Left cardiac atrium (tissue), 4 donors: ENCODE data around the gene PPM1M. TPM values are rescaled to one million over a fixed set of nuclear protein-coding genes. Genes with fewer than 3 reads are reported as not detected.

Source experiments
- ATAC-seq, 2 donors: fragments of 200-7000 bp; cut with Tn5 transposase; one replicate each; pipeline ENCODE4 v1.9.1; 2020; ENCODE audit warnings: mild to moderate bottlenecking in 2 of 2, moderate library complexity in 2 of 2
- DNase-seq: peaks from one replicate; pipeline ENCODE4 v3.0.0-alpha.2; 2020
- intact Hi-C, 2 donors: fragments of 100-400 bp; cut with DNase I; formaldehyde crosslinking; loops; one replicate each; pipeline versions ENCODE4 v1.14.1 to v1.15.1; 2022 to 2023
- total RNA-seq, 2 donors: library from RNA; stranded (reverse); fragmentation: NEBNext Ultra II Directional; extraction: Animal tissue kit (Norgen Biotek cat#: 25700); gene quantifications; one replicate each; pipeline ENCODE4 v1.2.1, GENCODE V29; 2021
- donor health status: DM: no; HTN: yes; CAD: no.
- donor health status: DM: no; HTN: yes; CAD: no; lungs with severe emphysema.
- donor health status: DM: yes; HTN: yes; CAD: no.
- donor health status: Dilated cardiomyopathy.

PPM1M gene
- total RNA-seq, 2 donors from 2014 or later: 11.8 to 17.4 TPM

DNA sequence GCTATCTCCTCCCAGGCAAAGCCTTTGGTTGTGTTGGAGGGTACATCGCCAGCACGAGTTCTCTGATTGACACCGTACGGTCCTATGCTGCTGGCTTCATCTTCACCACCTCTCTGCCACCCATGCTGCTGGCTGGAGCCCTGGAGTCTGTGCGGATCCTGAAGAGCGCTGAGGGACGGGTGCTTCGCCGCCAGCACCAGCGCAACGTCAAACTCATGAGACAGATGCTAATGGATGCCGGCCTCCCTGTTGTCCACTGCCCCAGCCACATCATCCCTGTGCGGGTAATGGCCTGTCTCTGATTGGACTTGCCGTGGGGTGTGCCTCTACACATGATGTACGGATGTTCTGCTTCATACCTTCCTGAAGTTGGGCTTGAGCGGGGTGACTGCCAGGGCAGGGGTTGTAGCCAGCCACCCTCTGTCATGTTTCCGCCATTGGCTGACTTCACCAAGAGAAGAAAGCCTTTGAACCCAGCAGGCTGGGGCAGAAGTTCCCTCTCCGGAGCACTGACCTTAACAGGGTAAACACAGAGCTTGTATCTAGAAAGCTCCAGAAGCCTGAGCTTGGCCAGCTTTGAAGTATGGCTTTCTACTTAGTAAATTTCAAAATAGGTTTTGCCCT, 34.2 kb upstream of the PPM1M start:
- intact Hi-C loops: loop anchor here in 1 of 2 donors (10.0 kb wide), 1 partner anchor 207 kb away; no protein-coding TSS in a partner anchor
- ATAC-seq: no peak
- DNase-seq: no peak

DNA sequence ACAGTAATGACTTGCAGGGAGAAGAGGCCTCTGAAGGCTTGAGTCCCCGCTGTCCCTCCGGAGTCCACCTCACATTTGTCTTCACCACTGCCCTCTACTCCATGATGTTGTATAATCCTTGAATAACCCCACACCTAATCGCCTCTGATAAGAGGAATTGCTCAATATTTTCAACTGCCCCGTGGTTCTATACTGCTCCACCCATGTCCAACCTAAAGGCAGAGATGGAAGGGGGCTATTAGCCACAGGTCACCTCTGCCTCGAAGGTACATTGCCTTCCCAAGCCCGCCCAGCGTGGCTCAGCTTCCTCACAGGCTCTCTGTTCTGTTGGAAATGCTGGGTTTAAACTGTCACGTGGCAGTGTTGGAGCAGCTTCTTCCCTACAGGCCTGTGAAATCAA, 32.6 kb upstream of the PPM1M start:
- ATAC-seq (no peak), DNase-seq (no peak)
- intact Hi-C loops: loop anchor here in 1 of 2 donors (10.0 kb wide), 1 partner anchor 208 kb away; no protein-coding TSS in a partner anchor

DNA sequence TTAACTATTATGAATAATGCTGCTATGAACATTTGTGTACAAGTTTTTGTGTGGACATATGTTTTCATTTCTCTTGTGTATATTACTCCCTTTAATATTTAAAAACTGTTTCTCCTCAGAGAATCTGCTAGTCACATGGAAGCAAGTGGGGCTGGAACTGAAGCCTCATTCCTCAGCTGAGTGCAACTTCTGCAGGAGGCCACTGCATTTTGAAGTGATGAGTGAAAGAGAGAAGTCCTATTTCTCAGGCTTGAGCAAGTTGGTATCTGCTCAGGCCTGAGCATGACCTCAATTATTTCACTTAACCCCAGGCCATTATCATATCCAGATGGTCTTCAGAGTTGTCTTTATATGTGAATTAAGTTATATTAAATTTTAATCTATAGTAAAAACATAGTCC, 31.7 kb upstream of the PPM1M start:
- intact Hi-C loops: loop anchor here in 1 of 2 donors (10.0 kb wide), 1 partner anchor 209 kb away; no protein-coding TSS in a partner anchor
- ATAC-seq (no peak), DNase-seq (no peak)

DNA sequence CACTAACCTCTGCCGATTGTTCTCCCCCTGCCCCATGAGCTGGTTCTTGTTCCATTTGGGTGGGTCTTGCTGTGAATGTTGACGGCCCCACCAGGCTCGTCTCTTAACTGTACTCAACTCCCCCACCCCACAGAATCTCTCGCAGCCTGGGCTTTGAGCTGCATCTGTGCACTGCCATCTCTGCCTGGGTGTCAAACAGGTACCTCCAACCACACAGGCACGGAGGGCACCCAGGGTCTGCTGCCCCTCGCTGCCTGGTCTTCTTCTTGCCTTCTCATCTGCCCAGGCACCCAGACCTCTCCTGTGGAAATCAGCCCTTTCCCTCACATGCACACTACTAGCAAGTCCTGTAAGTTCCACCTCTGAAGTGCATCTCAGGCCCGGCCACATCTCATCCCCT, 30.2 kb upstream of the PPM1M start:
- intact Hi-C loops: loop anchor here in 1 of 2 donors (10.0 kb wide), 1 partner anchor 211 kb away; no protein-coding TSS in a partner anchor
- ATAC-seq (no peak), DNase-seq (no peak)

DNA sequence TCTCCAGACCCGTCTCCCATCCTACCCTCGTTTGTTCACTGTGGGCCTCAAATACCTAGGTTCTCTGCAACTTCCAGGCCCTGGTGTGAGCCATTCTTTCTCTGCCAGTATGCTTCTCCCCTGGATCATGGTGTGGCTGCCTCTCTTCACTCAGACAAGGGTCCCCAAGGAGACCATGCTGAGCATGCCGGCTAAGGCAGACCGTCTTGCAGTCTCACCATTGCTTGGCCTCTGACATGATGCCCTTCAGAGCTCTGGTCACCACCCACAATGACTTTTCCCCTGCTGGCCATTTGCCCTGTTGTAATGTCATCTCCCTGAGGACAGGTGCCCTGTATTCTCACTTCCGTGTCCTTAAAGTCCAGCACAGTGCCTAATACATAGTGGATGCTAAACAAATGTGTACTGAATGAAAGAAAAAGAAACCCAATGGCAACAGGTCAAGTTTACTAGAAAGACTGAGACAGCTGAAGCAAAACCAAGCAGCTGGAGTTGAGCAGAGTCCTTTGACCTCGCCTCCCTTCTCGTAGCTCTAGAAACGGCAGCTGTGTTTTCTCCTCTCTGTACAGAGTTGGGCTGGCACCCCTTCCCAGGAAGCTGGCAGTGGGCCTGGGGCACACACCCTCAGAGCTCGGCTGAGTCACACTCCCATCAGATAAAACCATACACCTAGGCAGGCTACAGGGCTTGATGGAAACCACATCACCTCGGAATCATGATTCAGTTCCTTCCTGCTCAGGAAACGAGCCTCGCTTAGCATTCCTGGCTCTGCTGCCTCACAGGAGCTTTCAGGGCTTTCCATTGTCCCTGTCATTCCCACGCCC, 28.8 kb upstream of the PPM1M start:
- peak; percentile 67 to 93 for ATAC-seq
- intact Hi-C loops: loop anchor here in 1 of 2 donors (10.0 kb wide), 1 partner anchor 212 kb away; no protein-coding TSS in a partner anchor
- peak; percentile 81 for DNase-seq

DNA sequence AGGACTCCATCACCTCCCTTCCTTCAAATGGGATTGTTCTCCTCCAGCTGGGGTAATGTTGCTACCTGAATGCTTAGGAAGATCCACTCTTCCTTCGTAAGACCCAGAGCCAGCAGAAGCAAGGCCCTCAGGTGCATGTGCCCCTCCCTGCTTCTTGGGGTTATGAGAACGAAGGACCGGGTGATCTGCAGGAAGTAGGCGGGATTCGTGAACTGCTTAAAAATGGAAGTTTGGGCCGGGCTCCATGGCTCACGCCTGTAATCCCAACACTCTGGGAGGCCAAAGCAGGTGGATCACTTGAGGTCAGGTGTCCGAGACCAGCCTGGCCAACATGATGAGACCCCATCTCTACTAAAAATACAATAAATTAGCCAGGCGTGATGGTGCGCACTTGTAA, 28.2 kb upstream of the PPM1M start:
- intact Hi-C loops: loop anchor here in 1 of 2 donors (10.0 kb wide), 1 partner anchor 213 kb away; no protein-coding TSS in a partner anchor
- no peak for DNase-seq
- no peak for ATAC-seq

DNA sequence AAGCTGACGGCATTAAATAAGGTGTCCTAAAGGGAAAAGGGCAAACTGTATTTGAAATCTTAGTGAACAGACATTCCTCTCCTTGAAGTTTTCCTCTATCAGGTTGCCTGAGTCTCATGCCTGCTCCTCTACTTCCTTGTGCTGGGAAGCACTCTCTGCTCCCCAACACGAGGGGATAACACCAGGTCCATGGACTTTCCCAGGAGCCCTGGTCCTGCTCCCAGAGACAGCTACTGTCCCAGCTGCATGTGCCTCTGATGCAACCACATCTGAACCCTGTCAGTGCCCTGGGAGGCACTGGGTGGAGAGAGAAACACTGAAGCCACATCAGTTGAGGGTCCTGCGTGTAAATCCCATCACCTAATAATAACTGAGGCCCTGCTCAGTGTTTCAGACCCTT, 27.5 kb upstream of the PPM1M start:
- DNase-seq (no peak), ATAC-seq (no peak)
- intact Hi-C loops: loop anchor here in 1 of 2 donors (10.0 kb wide), 1 partner anchor 213 kb away; no protein-coding TSS in a partner anchor

DNA sequence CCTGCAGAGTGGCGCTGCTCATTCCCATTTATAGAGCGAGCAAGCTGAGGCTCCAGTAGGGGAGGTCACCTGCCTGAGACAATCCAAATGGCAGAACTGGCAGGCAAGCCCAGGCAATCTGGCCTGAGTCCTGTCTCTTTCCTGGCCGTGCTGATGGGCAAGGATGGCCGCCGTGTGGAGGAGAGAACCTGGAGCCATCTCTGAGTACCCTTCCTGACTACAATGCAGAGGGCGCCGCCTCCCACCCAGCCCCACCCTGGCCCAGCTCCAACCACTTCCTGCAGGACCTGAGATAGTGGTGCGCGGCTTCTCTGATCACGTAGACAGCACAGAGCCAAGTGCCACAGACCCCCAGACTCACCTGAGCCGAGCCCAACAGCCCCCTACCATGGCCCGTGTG, 27.1 kb upstream of the PPM1M start:
- DNase-seq (no peak), ATAC-seq (no peak)
- intact Hi-C loops: loop anchor here in 1 of 2 donors (10.0 kb wide), 1 partner anchor 214 kb away; no protein-coding TSS in a partner anchor

DNA sequence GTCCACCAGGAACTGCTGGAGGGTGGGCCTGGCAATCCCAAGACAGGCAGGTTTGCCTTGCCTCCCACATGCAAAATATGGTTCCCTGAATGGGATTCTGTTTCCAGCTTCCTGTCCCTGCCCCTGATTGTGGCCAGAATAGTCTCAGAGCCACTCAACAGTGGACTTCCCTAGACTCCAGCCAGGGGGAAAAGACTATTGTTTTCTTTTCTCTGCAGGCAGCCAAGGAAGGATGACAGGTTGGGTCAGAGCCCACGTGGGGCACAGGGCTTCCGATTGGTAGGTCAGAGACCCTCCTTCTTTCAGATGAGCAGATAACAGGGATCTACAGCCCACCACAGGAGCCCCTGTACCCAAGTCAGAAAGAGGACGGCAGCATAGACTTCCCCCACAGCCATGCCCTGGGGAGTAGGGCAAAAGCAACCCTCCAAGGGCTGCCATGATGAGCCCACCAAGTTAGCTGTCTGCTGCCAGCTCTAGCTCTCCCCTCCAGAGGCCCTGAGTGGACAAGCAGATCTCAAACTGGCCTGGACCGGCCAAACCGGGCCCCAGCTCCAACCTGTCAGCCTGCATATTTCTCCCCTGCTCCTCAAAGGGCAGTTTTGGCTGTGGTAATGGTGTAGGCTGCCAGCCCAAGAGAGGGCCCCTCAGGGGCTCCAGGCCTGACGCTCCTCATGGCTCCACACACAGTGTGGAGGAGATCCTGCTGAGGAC, 26.5 kb upstream of the PPM1M start:
- intact Hi-C loops: loop anchor here in 1 of 2 donors (10.0 kb wide), 1 partner anchor 214 kb away; no protein-coding TSS in a partner anchor
- DNase-seq: no peak
- peak; percentile 5 to 6 for ATAC-seq

DNA sequence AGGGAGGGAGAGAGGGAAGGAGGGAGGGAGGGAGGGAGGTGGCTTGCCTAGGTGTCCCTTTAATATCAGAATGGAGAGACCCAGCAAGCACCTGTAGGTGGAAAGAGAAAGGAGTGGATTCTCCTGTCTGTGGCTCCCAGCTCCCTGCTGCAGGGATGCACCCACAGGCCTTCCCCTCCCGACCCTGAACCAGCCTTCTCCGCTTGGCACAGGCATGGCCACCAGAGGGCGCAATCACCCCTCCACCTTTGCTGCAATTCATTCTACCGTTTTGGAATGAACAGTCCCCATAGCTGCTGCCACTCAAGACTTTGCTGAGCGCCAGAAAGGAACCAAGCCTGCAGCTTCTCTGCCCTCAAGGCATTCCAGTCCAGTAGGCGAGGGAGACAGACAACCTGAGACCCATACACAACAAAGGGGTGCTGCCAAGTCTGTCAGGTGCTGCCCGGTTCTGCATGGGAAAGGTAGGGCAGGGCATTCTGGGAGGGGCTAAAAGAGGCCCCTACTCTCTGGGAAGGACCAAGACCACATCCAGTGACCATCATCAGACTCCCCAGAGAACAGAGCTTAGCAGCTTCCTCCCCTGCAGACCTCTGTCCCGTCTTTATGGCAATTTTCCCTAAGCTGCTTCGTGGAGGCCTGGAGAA, 25.1 kb upstream of the PPM1M start:
- DNase-seq: peak; percentile 85
- intact Hi-C loops: loop anchor here (5.0 kb wide), 2 partner anchors 122 to 127 kb away; no protein-coding TSS in a partner anchor
- peak; percentile 53 to 67 for ATAC-seq

DNA sequence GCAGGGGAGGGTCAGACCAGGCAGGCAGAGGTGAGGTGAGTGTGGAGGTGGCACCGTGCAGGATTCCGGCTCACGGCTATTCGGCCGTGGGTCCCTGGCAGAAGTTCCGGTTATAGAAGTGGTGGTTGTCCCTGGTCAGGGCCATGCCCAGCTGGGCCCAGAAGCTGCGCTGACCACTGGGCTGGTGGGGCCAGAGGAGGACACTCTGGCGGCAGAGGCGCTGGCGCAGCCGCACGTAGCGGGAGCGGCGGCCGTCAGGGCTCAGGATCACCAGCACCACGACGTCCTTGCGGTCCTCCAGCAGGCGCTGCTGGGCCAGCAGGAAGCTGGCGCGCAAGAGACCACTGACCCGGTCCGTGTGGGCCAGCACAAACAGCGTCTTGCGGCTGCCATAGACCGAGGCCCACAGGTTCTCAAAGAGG, 24.4 kb upstream of the PPM1M start:
- no peak for ATAC-seq
- no peak for DNase-seq
- intact Hi-C loops: loop anchor here (5.0 kb wide), 2 partner anchors 121 to 126 kb away; no protein-coding TSS in a partner anchor

DNA sequence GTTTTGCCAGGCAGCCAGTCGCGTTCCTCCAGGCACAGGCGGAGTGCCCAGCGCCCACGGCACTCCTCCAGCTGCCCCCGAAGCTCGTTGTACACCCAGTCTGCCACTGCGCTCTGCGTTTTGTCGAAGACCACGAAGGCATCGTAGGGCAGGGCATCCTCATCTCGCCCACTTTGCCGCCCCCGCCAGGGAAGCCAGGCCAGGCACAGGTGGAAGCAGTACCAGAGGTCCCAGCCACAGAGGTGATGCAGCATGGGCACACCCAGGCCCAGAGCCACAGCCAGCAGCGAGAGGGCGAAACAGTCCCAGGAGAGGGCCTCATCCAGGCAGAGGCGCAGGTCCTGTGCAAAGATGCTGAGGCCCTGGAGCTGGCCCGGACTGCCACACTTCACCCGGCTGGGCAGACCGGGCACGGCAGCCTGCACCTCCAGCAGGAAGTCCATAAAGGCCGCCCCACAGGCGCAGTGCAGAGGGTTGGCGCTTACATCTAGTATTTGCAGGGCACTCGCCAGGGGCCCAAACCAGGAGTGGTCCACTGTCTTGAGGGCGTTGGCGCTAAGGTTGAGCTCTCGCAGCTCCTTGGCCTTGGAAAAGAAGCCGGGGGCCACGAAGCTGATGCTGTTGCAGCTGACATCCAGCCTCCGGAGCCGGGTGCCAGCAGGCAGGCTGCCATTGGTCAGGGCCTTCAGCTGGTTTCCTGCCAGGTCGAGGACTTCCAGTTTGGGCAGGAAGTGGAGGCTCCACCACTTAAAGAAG, 23.8 kb upstream of the PPM1M start:
- ATAC-seq (no peak), DNase-seq (peak; percentile 59)
- intact Hi-C loops: loop anchor here (5.0 kb wide), 2 partner anchors 121 to 126 kb away; no protein-coding TSS in a partner anchor

DNA sequence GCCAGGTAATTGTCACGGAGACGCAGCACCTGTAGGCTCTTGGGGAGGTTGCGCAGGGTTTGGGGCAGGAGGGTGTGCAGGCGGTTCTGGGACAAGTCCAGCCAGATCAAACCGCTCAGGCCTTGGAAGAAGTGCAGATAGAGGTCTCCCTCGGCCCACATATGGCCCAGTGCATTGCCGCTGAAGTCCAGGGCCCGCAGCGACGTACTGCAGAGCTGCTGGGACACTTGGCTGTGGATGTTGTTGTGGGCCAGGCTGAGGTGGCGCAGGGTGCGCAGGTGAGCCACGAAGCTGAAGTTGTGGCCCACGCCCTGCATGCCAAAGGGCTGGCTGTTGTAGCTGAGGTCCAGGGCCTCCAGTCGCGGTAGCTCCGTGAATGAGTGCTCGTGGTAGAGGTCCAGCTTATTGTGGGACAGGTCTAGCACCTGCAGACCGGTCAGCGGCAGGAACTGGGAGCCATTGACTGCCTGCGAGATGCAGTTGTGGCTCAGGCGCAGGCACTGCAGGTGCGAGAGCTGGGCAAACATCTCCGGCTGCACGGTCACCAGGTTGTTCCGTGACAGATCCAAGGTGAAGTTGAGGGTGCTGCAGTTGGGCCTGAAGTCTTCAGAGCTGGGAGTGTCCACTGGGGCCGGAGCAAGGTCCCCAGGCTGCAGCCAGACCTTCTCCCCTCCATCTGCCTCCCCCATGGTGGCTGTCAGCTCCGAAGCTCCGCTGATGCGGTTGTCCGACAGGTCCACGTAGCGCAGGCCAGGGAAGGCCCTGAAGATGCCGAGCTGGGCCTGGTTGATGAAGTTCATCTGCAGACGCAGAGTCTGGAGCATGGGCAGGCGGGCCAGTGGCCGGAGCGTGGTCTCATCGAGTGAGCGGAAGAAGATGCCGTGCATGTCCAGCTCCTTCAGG, 23.0 kb upstream of the PPM1M start:
- intact Hi-C loops: loop anchor here (5.0 kb wide), 2 partner anchors 120 to 125 kb away; no protein-coding TSS in a partner anchor

DNA sequence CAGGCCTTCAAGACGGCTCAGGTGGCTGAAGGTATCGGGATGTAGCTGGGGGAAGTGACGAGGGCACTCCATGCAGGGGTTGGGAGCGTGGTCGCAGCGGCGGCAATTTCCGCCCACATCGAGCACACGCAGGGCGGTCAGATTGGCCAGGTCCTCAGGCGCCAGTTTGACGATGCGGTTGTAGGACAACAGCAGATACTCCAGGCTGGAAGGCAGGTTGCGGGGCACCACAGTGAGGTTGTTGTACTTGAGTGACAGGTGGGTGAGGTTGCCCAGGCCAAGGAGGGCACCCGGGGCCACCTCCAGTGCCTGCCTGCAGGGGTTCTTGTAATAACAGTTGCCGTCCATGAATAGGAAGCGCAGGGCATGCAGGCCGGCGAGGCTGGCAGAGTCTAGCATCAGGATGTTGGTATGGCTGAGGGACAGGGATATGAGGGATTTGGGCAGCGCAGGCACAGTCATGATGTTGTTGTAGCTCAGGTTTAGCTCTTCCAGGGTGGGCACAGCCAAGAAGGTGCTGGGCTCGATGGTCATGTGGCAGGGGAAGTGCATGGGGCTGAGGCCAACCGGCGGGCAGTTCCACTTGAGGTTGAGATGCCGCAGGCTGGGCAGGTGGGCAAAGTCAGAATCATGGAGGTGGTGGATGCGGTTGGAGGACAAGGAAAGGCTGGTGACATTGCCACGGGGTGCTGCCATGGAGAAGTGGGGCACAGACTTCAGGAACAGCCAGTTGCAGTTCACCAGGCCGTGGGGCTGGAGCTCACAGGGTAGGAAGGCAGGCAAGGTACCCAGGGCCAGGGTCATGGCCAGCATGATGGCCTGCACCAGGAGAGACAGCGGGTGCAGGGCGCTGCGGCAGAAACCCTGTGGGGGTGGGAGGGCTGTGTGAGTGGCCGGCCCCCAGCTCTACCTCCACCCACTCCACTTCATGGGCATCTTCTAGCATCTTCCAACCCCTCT, 21.8 kb upstream of the PPM1M start:
- ATAC-seq (no peak), DNase-seq (no peak)
- intact Hi-C loops: loop anchor here (5.0 kb wide), 2 partner anchors 119 to 124 kb away; no protein-coding TSS in a partner anchor

More for the DNA sequence above, 23.0 kb upstream of the PPM1M start:
- ATAC-seq (no peak), DNase-seq (no peak)

DNA sequence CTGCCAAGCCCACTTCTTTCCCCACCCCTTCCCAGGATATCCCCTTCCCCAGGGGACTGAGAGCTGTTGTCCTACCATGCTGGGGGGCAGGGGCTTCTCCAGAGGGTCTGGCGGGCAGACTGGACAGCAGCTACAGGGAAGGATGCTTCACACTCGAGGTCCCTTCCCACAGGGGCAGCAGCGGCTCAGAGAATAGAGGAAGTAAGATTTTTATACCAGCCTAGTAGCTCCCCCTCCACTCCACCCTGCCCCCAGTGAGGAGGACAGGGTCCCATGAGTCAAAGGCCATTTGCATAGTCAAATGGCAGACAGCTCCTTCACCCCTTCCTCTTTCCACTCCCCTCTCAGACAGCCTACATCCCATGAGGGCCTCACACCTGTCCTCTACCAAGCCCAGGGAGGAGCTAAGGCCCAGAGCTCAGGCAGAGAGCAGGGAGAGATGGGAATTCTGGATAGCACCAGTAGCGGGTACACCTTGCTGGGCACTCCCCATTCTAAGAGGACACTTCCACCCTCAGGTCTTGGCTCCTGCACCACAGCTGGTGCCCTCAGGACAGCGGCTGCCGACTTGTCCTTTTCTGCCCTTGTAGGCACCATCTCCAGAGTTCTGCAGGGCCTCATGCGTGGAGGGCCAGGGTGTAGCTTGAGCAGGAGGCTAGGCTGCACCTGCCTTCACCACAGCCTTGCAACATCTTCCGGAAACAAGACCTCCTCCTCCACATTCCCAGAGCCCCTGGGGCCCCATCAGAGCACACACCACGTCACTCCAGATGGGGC, 19.9 kb upstream of the PPM1M start, which contains the start of gene TLR9:
Gene TLR9 (minus strand): TSS at position 194 of the 777 bp plus-strand sequence. CDS start 116 bp downstream, at position 78.
- ATAC-seq: no peak
- intact Hi-C loops: no loop called here
- no peak for DNase-seq
